Uterus (tissue), 2 donors: ENCODE results near the gene PES1.

Experiments used
- POLR2A ChIP-seq, 2 donors: fragments of 450-650 bp; IDR thresholded peaks; one replicate each; pipeline ENCODE4 v1.6.1; 2016; ENCODE audit warnings: antibody characterized with exemption in 2 of 2, mild to moderate bottlenecking in 1 of 2, moderate library complexity in 1 of 2
- TF ChIP-seq, protein P1 (sequence below), 4 experiments: fragments of 200-600 bp in 2 of 4; fragments of 450-650 bp in 2 of 4; sonication (generic) in 2 of 4; IDR thresholded peaks; one replicate each; pipeline ENCODE4 v1.5.1; 2016 to 2019; ENCODE audit warnings: antibody characterized with exemption in 4 of 4, mild to moderate bottlenecking in 2 of 4, moderate library complexity in 1 of 4

DNA sequence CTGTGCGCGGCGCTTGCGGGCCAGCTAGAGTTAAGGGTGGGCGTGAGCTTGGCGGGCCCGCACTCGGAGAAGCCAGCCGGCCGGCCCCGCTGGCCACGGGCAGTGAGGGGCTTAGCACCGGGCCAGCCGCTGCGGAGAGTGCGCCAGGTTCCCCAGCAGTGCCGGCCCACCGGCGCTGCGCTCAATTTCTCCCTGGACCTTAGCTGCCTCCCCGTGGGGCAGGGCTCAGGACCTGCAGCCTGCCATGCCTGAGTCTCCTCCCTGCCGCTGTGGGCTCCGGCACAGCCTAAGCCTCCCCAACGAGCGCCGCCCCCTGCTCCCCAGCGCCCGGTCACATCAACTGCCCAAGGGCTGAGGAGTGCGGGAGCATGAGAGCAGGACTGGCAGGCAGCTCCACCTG, 5.2 kb upstream of the PES1 start:
- no peak for TF ChIP-seq POLR2A (IDR thresholded peaks at IDR 0.05)
- TF ChIP-seq, protein P1, sequence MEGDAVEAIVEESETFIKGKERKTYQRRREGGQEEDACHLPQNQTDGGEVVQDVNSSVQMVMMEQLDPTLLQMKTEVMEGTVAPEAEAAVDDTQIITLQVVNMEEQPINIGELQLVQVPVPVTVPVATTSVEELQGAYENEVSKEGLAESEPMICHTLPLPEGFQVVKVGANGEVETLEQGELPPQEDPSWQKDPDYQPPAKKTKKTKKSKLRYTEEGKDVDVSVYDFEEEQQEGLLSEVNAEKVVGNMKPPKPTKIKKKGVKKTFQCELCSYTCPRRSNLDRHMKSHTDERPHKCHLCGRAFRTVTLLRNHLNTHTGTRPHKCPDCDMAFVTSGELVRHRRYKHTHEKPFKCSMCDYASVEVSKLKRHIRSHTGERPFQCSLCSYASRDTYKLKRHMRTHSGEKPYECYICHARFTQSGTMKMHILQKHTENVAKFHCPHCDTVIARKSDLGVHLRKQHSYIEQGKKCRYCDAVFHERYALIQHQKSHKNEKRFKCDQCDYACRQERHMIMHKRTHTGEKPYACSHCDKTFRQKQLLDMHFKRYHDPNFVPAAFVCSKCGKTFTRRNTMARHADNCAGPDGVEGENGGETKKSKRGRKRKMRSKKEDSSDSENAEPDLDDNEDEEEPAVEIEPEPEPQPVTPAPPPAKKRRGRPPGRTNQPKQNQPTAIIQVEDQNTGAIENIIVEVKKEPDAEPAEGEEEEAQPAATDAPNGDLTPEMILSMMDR (IDR thresholded peaks at IDR 0.05), result no peak
